Astrocyte (in vitro differentiated cells and primary cell): Measurements from ENCODE around the gene ZNF208. TPM values are rescaled to one million over a fixed set of nuclear protein-coding genes. Genes with fewer than 3 reads are reported as not detected.
"Not testable (repeated sequence)": the region's sequence is repeated elsewhere in the genome, so short reads cannot be mapped to it uniquely, and the experiment has no call there.

Source experiments
- DNase-seq: peaks from one replicate; pipeline ENCODE4 v3.0.0-alpha.2; 2010; ENCODE audit warnings: low read depth
- FAIRE-seq: peaks from 2 replicates; lab custom pipeline; 2011; peaks lifted over from hg19 to GRCh38; lab: Jason Lieb, UNC
- H2AFZ ChIP-seq: 2 replicates; pipeline ENCODE4 v1.6.0; 2012; ENCODE audit warnings: low read depth, low read length, inconsistent platforms
- H3K27ac ChIP-seq: 2 replicates; pipeline ENCODE4 v1.5.1; 2011; ENCODE audit warnings: low read depth, low read length, inconsistent platforms
- H3K27me3 ChIP-seq: 2 replicates; pipeline ENCODE4 v1.6.0; 2011; ENCODE audit warnings: low read length, inconsistent platforms; ENCODE audit not compliant: insufficient read depth
- H3K36me3 ChIP-seq: 2 replicates; pipeline ENCODE4 v1.5.1; 2011; ENCODE audit warnings: low read length, inconsistent platforms; ENCODE audit not compliant: insufficient read depth
- H3K4me1 ChIP-seq: 2 replicates; pipeline ENCODE4 v1.5.1; 2011; ENCODE audit warnings: low read length, inconsistent platforms; ENCODE audit not compliant: insufficient read depth
- H3K4me2 ChIP-seq: 2 replicates; pipeline ENCODE4 v1.6.0; 2012; ENCODE audit warnings: low read length, inconsistent platforms
- H3K4me3 ChIP-seq: 2 replicates; pipeline ENCODE4 v1.5.1; 2011; ENCODE audit warnings: low read depth, mild to moderate bottlenecking, low read length, inconsistent platforms; ENCODE audit not compliant: insufficient read depth
- H3K79me2 ChIP-seq: 2 replicates; pipeline ENCODE4 v1.6.0; 2012; ENCODE audit warnings: mild to moderate bottlenecking, low read length, inconsistent platforms; ENCODE audit not compliant: insufficient read depth
- H3K9ac ChIP-seq: 2 replicates; pipeline ENCODE4 v1.6.0; 2012; ENCODE audit warnings: mild to moderate bottlenecking, low read length, inconsistent platforms
- H3K9me3 ChIP-seq: 2 replicates; pipeline ENCODE4 v1.5.1; 2012; ENCODE audit warnings: low read depth, mild to moderate bottlenecking, low read length, inconsistent platforms; ENCODE audit not compliant: insufficient read depth
- H4K20me1 ChIP-seq: 2 replicates; pipeline ENCODE4 v1.6.0; 2012; ENCODE audit warnings: low read length, inconsistent platforms; ENCODE audit not compliant: insufficient read depth
- H3K27ac Mint-ChIP-seq: one replicate; pipeline ENCODE4 v1.8.0; 2021; ENCODE audit warnings: mild to moderate bottlenecking, mixed read lengths; ENCODE audit not compliant: unreplicated experiment
- H3K27me3 Mint-ChIP-seq: one replicate; pipeline ENCODE4 v1.8.0; 2021; ENCODE audit warnings: low read depth, mixed read lengths; ENCODE audit not compliant: unreplicated experiment
- H3K36me3 Mint-ChIP-seq: one replicate; pipeline ENCODE4 v1.8.0; 2021; ENCODE audit warnings: low read depth, mixed read lengths; ENCODE audit not compliant: unreplicated experiment
- H3K4me1 Mint-ChIP-seq: one replicate; pipeline ENCODE4 v1.8.0; 2021; ENCODE audit warnings: low read depth, mixed read lengths; ENCODE audit not compliant: unreplicated experiment
- H3K4me3 Mint-ChIP-seq: one replicate; pipeline ENCODE4 v1.8.0; 2021; ENCODE audit warnings: mild to moderate bottlenecking, moderate library complexity, mixed read lengths; ENCODE audit not compliant: unreplicated experiment
- H3K9me3 Mint-ChIP-seq: one replicate; pipeline ENCODE4 v1.8.0; 2021; ENCODE audit warnings: mild to moderate bottlenecking, mixed read lengths; ENCODE audit not compliant: unreplicated experiment
- EZH2 ChIP-seq: IDR thresholded peaks from 2 replicates; pipeline ENCODE4 v1.6.1; 2012; ENCODE audit warnings: mild to moderate bottlenecking, low read length, inconsistent platforms; ENCODE audit not compliant: insufficient read depth
- total RNA-seq: library from RNA; stranded (reverse); gene quantifications from 2 replicates; pipeline ENCODE4 v1.2.1, GENCODE V29; 2021
- TF ChIP-seq, protein P1 (sequence below): IDR thresholded peaks from 2 replicates; pipeline ENCODE4 v1.5.1; 2011; ENCODE audit warnings: low read depth, mild to moderate bottlenecking, inconsistent platforms, low read length, moderate library complexity; ENCODE audit not compliant: insufficient read depth

ZNF208 gene
- total RNA-seq, 1 donor from 2014 or later: 0.05 TPM

DNA sequence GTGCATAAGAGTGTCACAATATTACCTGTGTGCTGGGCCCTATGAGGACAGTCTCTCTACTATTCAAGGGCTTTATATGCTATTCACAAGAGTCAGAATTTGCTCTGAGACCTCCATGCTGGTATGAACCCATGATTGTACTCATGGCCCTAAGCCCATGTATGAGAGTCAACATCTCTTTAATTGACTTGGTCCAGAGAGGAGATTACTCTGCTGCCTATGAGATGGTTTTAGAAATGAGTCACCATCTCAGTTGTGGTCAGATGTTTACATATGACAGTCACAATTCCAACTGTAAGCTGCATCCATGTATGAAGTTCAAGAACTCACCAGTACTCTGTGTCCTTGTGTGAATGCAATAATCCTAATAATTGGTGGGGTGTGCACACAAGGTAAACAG is 19.9 kb upstream of the ZNF208 start:
- peaks cover 25% of the 10 kb centered on the region for H3K9me3 Mint-ChIP-seq

DNA sequence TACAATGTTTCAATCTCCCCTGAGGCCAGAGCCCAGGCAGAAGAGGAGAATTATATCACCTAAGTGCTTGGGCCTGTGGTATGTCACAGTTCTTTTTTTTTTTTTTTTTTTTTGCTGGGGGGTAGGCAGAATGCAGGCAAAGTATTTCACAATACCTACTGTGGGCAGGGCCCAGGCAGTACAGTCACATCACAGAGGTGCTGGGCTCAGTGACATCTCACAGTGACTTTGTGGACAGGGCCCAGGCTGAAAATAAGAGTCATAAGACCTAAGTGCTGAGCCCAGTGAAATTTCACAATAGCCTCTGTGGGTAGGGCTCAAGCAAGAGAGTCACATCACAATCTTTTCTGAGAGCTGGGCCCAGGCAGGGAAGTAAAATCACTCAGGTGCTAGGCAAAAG is 15.9 kb upstream of the ZNF208 start:
- peaks cover 9% of the 10 kb centered on the region for H3K9me3 ChIP-seq
- no peak overlapping the region for H3K4me3 ChIP-seq
- no peaks in the 10 kb centered on the region for H4K20me1 ChIP-seq
- no peaks in the 10 kb centered on the region for H3K79me2 ChIP-seq
- H3K9ac ChIP-seq: no peak overlapping the region
- no peak overlapping the region for H3K4me3 Mint-ChIP-seq
- no peaks in the 10 kb centered on the region for H3K4me1 Mint-ChIP-seq
- no peaks in the 10 kb centered on the region for H3K4me1 ChIP-seq
- FAIRE-seq (no peak), DNase-seq (no peak)
- peaks cover 18% of the 10 kb centered on the region for H3K9me3 Mint-ChIP-seq
- TF ChIP-seq, protein P1, sequence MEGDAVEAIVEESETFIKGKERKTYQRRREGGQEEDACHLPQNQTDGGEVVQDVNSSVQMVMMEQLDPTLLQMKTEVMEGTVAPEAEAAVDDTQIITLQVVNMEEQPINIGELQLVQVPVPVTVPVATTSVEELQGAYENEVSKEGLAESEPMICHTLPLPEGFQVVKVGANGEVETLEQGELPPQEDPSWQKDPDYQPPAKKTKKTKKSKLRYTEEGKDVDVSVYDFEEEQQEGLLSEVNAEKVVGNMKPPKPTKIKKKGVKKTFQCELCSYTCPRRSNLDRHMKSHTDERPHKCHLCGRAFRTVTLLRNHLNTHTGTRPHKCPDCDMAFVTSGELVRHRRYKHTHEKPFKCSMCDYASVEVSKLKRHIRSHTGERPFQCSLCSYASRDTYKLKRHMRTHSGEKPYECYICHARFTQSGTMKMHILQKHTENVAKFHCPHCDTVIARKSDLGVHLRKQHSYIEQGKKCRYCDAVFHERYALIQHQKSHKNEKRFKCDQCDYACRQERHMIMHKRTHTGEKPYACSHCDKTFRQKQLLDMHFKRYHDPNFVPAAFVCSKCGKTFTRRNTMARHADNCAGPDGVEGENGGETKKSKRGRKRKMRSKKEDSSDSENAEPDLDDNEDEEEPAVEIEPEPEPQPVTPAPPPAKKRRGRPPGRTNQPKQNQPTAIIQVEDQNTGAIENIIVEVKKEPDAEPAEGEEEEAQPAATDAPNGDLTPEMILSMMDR: no peak
- no peak for TF ChIP-seq EZH2
- no peak overlapping the region for H2AFZ ChIP-seq
- no peaks in the 10 kb centered on the region for H3K36me3 Mint-ChIP-seq
- no peak overlapping the region for H3K27ac Mint-ChIP-seq
- no peaks in the 10 kb centered on the region for H3K36me3 ChIP-seq
- H3K27ac ChIP-seq: no peak overlapping the region
- no peaks in the 10 kb centered on the region for H3K27me3 ChIP-seq
- no peaks in the 10 kb centered on the region for H3K27me3 Mint-ChIP-seq
- H3K4me2 ChIP-seq: no peak overlapping the region

More for the DNA sequence above, 19.9 kb upstream of the ZNF208 start:
- Histone ChIP-seq H3K4me1 (no peaks in the 10 kb centered on the region), H3K4me3 (no peak overlapping the region), H3K9me3 (peaks cover 17% of the 10 kb centered on the region), H2AFZ (no peak overlapping the region), H3K36me3 (no peaks in the 10 kb centered on the region), H3K79me2 (no peaks in the 10 kb centered on the region), H4K20me1 (no peaks in the 10 kb centered on the region), H3K27me3 (no peaks in the 10 kb centered on the region), H3K4me2 (no peak overlapping the region), H3K27ac (no peak overlapping the region), H3K9ac (no peak overlapping the region)
- no peaks in the 10 kb centered on the region for H3K4me1 Mint-ChIP-seq
- FAIRE-seq (no peak), DNase-seq (no peak)
- no peak for TF ChIP-seq EZH2
- TF ChIP-seq, protein P1: no peak
- no peaks in the 10 kb centered on the region for H3K27me3 Mint-ChIP-seq
- no peaks in the 10 kb centered on the region for H3K36me3 Mint-ChIP-seq
- no peak overlapping the region for H3K27ac Mint-ChIP-seq
- H3K4me3 Mint-ChIP-seq: no peak overlapping the region

DNA sequence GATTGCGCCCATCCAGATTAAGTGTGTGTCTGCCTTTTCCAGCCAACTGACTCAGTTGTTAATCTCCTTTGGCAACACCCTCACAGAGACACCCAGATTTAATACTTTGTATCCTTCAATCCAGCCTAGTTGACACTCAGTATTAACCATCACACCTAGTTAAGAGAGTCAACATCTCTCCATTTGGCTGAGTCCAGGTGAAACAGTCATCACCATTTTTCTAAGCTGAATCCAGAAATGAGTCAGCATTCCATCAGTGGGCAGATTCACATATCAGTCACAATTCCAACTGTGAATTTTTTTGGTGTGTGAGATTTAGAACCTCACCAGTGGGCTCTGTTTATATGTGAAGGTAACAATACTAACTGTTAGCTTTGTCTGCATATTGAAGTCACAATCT is 14.8 kb upstream of the ZNF208 start:
- not testable (repeated sequence) for FAIRE-seq, H3K27ac Mint-ChIP-seq, H3K4me1 ChIP-seq, H2AFZ ChIP-seq, H3K79me2 ChIP-seq, H3K4me3 Mint-ChIP-seq, H3K9ac ChIP-seq, H3K27ac ChIP-seq, H3K4me3 ChIP-seq, H3K36me3 ChIP-seq, H4K20me1 ChIP-seq, DNase-seq, H3K4me2 ChIP-seq, H3K27me3 ChIP-seq, H3K36me3 Mint-ChIP-seq, H3K27me3 Mint-ChIP-seq, H3K4me1 Mint-ChIP-seq
- peaks cover 19% of the 10 kb centered on the region for H3K9me3 Mint-ChIP-seq
- H3K9me3 ChIP-seq: peaks cover 13% of the 10 kb centered on the region
